HG03066 (cell line): ENCODE measurements around the gene IL31.

Experiments
- ATAC-seq: cut with Tn5 transposase; IDR thresholded peaks from one replicate; pipeline ENCODE4 v1.9.1; 2021; ENCODE audit warnings: low read depth; ENCODE audit not compliant: unreplicated experiment

IL31 gene

DNA sequence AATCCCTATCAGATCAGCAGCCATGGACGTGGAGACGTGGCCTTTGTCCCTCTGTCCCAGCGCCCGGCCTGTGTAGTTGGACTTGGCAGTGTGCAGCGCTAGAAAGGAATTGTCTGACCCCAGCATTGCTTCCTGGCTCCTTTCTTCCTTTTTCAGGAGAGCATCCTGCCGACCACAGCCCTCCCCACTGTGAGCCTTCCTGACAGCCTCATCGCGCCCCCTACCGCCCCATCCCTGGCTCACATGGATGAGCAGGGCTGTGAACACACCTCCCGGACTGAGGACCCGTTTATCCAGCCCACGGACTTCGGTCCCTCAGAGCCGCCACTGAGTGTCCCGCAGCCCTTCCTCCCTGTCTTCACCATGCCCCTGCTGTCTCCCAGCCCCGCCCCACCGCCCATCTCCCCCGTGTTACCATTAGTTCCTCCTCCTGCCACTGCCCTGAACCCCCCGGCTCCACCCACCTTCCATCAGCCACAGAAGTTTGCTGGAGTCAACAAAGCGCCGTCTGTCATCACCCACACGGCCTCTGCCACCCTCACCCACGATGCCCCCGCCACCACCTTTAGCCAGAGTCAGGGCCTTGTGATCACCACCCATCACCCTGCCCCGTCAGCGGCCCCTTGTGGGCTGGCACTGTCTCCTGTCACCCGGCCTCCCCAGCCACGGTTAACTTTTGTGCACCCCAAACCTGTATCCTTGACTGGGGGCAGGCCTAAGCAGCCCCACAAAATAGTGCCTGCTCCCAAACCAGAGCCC is 40.6 kb downstream of the IL31 start:
- ATAC-seq = no peak

GRCh38 chr12:122130150-122130549 is 43.9 kb downstream of the IL31 start:
- no peak for ATAC-seq

GRCh38 chr12:122129131-122129530 is 44.9 kb downstream of the IL31 start:
- ATAC-seq = no peak

DNA sequence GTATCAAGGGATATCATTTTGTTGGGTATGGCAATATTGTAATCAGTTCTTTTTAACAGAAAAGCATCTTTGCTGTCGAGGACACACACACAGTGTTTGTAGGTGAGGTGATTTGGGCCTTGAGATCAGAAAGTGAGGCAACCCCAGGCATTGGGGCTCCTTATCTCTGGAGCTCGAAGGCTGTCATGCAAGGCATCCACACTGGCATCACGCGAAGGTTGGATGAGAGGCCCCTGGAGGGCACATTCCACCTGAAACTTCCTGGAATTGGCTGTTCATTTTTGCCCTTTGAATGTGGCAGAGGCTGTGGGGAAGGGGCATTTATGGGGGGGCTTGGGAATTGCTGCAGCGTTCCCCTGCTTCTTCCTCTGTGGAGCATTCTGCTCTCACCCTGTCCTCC is 45.5 kb downstream of the IL31 start:
- ATAC-seq = no peak

GRCh38 chr12:122127839-122128238 is 46.2 kb downstream of the IL31 start:
- no peak for ATAC-seq

GRCh38 chr12:122126713-122127597 is 47.1 kb downstream of the IL31 start:
- no peak for ATAC-seq

GRCh38 chr12:122126342-122126635 is 47.7 kb downstream of the IL31 start:
- ATAC-seq = no peak

DNA sequence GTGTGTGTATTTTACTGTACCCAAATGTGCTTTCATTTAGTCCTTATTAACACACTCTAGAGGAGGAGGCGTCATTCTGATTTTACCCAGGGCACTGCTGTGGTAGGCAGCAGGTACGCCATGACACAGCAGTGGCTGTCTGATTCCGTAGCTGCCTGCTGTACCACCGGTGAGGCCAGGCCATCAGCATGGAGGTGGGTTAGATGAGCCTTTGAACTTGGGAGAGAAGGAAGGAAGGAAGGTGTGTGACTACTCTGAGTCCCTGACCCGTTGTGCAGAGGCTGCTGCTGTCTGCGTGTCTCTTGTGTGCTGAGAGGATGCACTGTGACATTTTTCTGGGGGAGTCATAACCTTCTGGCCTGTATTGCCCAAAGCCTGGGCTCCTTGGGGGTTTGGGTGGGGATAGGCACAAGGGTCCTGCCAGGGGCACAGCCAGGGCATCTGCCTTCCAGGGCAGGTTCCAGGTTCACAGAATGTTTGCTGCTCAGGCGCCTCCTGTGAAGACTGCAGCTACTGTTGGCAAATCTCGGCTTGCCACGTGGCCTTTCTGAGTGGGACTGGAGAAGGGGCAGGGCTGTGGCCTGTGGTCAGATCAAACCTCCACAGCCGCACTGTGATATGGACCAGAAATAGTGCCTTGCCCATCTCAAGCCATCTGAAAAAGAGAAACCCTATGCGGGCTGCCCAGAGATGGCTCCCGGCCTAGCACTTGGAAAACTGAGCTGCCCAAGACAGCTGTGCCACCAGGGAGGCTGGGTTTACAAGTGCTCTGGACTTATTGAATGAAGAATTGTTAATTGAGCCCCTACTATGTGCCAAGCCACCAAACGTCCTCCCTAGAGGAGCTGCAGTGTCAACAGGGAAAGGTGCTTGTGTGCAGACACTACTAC is 48.3 kb downstream of the IL31 start:
- no peak for ATAC-seq

DNA sequence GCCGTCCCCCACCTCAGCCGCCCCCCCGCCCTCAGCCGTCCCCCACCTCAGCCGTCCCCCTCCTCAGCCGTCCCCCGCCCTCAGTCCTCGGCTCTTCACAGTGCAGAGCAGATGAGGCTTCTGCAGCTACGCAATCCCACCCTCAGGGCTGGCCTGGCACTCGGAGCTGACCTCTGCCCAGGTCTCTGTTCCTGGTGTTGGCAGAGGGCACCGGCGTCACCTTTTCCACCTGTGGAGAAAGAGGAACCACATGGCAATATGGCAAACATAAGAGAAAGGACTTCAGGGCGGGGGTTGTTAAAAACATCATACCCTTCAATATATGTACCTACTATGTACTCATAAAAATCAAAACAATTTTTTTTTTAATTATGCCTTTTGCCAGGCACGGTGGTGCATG is 49.7 kb downstream of the IL31 start:
- no peak for ATAC-seq

GRCh38 chr12:122123761-122124145 is 50.3 kb downstream of the IL31 start:
- ATAC-seq = no peak

DNA sequence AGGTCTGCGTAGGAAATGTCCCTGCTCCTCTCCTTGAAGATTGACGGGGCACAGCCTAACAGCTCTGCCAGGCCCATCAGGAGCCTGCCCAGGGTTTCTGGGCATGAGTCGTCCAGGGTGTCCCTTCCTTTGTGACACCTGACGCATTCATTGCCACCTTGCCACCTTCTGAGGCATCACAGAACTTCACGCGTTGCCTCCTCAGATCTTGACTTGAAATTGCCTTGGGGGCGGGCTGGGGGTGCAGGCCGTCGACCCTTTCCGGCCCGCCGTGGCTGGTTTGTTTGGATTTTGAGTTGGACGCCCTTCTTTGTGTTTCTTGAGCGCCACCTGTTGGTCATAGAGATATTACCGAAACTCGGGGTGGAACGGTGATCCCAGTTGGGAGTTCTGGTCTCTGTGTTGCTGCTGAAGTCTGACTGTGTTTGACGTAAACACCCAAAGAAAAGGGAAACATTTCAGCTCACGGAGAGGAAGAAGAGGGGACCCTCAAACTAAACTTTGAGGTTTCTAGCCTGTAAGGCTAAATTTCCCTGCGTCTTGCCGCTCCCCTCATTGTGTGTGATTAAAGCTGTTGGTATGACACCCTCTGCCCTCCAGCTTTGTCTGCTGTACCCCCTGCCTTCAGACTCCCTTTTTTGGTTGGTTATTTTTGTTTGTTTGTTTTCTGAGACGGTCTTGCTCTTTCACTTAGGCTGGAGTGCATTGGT is 50.8 kb downstream of the IL31 start:
- no peak for ATAC-seq
